SIG-M5 (cell line): ENCODE results near the gene EEF1A1.
"Not testable (repeated sequence)": the region's sequence is repeated elsewhere in the genome, so short reads cannot be mapped to it uniquely, and the experiment has no call there.

Experiments
- DNase-seq: peaks from one replicate; lab custom pipeline; 2025; lab: John Stamatoyannopoulos, UW

Gene EEF1A1

GRCh38 chr6:73520688-73521350 lies at the start of gene EEF1A1:
TSS of gene EEF1A1 (minus strand) at chr6:73521032. CDS start at chr6:73520026, 1,006 bp downstream.
- peak; percentile 94 for DNase-seq

DNA sequence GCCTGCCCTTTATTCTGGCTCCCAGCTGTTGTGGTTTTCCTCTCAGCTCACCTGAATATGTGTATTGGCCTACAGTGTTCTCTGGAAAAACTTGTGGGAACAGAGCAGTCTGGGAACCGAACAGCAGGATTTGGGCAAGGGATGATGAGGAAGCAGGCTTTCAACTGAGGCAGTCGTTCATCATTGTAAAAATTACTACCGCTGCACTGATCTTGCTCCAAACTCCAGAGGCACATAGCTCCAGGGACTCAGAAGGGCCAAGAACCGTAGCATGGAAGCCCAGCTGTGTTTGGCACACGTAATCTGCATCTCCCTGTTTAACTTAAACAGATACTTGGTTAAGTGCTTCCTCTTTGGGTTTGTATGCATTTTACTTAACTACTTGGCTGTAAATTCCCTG lies 48.3 kb upstream of the EEF1A1 start:
- no peak for DNase-seq

GRCh38 chr6:73566954-73567591 lies 46.2 kb upstream of the EEF1A1 start:
- DNase-seq, result no peak

- not testable (repeated sequence) for DNase-seq
These were observed 45.6 kb upstream of the EEF1A1 start for GRCh38 chr6:73566486-73566871.

- DNase-seq, result no peak
These were observed 45.1 kb upstream of the EEF1A1 start for GRCh38 chr6:73565767-73566485.

DNA sequence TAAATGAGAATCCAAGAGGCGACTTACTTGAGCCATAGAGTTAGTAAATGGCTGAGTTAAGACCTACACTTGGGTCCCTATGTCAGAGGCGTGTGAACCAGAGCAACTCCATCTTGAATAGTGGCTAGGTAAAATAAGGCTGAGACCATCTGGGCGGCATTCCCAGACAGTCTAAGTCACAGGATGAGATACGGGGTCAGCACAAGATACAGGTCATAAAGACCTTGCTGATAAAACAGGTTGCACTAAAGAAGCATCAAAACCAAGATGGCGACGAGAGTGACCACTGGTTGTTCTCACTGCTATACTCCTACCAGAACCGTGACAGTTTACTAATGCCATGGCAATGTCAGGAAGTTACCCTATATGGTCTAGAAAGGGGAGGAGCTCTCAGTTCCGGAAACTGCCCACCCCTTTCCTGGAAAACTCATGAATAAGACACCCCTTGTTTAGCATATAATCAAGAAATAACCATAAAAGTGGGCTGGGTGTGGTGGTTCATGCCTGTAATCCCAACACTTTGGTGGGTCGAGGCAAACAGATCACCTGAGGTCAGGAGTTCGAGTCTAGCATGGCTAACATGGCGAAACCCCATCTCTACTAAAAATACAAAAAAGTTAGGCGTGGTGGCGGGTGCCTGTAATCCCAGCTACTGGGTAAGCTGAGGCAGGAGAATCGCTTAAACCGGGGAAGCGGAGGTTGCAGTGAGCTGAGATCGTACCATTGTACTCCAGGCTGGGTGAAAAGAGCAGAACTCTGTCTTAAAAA lies 43.9 kb upstream of the EEF1A1 start:
- no peak for DNase-seq

DNA sequence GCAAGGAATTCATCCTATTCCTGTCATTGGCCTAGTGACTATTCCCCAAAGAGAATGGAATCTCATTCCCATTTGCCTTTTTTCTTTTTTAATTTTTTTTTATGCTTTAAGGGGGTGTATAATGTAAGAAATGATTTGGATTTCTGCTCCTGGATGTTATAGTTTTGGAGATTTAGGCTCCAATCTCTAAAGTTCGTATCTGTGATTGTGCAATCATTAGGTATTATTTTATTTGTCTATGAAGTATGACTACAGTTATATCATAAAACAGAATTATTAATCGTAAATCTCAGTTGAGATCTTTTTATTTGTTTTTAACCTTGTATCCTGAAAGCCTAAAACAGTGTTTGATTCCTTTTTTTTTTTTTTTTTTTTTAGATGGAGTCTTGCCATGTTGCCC lies 41.7 kb upstream of the EEF1A1 start:
- no peak for DNase-seq

DNA sequence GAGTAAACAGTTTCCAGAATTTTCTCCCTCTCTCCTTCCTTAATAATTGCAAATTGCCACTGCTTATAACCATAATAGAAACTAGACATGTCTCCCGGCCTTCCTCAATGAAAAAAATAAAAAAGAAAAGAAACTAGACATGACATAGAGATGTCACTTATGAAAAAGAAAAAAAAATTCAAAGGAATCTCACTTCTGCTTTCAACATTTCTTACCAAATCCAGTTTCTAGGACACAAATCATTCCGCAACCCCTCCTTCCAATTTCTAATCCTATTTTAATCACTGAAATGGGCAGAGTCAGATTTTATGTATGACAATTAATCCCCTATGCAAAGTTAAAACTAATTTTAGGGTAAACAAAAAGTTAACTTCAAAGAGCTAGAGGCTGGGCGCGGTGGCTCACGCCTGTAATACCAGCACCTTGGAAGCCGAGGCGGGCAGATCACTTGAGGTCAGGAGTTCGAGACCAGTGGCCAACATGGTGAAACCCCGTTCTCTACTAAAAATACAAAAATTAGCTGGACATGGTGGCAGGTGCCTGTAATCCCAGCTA lies 40.1 kb upstream of the EEF1A1 start:
- DNase-seq, result no peak

DNA sequence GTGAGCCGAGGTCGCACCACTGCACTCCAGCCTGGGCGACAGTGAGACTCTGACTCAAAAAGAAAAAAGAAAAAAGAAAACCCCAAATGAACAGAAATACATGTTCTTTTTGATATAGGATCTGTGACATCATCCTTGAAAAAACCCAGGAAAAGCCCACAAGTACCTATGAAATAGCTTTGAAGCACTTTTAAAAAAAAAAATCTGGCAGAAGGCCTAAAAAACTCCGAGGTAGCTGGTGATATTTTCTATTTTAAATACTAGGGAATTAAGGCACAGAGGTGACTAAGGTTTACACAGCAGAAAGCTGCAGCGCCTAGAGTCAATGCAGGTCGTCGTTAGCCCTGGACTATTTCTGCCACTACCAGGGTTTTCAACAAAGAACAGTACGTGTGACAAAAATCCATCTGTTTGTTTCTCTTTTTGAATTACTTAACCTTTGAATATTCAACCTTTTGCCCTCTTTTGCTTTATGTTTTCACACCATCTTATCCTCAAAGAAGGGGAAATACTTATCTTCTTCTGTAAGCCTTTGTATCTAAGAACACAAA lies 39.4 kb upstream of the EEF1A1 start:
- DNase-seq, result no peak

DNA sequence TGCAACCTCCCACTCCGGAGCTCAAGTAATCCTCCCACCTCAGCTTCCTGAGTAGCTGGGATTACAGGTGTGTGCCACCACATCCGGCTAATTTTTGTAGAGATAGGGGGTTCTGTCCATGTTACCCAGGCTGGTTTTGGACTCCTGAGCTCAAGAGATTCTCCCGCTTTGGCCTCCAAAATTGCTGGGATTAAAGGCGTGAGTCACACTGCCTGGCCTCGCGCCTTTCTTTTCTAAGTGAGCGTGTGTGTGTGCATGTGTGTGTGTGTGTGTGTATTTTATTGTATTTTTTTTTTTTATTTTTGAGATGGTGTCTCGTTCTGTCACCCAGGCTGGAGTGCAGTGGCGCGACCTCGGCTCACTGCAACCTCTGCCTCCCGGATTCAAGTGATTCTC lies 38.6 kb upstream of the EEF1A1 start:
- DNase-seq, result not testable (repeated sequence)

DNA sequence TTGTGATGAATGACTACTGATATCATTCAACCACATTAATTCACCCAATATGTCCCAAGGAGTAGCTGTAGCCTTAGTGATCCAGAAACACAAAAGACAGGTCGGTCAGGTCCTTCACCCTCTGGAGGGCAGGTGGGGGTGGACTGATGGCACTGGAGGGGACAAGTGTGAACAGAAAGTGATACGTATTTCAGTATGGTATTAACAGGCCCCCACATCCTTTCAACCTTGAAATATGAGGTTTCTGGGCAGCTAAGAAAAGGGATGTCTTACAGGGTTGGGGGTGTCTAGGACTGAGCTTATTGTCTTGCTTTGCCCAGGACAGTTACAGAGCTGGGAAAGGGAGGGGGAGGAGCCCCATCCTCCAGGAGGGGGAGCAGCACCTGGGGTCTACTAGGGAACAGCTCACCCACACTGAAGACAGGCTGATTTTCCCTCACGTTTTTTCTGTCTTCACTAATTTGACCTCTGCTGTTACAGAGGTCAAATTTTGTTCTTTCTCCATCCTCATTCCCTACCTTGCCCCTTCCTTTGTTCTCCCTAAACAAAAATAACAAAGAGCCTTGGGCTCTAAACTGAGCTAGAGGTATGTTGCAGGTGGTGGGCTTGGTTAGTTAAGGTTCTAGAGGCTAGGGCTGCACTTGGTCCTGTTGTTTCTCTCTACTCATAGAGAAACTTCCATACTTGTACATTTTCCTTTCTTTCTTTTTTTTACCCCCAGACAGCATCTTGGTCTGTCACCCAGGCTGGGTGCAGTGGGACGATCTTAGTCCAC lies 38.0 kb upstream of the EEF1A1 start:
- no peak for DNase-seq

DNA sequence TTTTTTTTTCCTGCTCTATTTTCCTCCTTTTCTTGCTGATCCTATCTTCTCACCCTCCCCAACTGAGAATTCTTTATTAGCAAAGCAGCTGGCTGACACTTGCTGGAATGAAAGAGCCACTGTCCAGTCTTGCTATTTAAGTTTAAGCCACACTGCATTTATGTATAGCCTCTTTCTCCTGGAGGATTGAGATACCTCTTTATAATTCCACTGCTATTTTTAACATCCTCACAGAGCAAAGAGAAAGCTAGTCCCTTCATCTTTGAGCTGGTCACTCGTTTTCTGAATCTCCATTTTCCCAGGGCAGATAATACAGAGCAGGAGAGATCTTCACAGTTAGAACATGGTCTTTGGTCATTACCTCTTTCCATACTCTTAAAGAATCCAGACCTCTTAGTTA lies 36.0 kb upstream of the EEF1A1 start:
- DNase-seq, result no peak

DNA sequence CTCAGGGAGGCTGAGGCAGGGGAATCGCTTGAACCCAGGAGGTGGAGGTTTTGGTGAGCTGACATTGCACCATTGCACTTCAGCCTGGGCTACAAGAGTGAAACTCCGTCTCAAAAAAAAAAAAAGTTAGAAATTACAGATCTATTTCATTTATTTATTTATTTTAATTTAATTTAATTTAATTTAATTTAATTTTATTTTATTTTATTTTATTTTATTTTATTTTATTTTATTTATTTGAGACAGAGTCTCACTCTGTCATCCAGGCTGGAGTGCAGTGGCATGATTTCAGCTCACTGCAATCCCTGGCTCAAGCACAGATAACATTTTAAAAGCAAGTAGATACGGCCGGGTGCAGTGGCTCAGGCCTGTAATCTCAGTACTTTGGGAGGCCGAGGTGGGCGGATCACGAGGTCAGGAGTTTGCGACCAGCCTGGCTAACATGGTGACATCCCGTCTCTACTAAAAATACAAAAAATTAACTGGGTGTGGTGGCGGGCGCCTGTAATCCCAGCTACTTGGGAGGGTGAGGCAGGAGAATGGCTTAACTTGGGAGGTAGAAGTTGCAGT lies 34.6 kb upstream of the EEF1A1 start:
- DNase-seq, result not testable (repeated sequence)

DNA sequence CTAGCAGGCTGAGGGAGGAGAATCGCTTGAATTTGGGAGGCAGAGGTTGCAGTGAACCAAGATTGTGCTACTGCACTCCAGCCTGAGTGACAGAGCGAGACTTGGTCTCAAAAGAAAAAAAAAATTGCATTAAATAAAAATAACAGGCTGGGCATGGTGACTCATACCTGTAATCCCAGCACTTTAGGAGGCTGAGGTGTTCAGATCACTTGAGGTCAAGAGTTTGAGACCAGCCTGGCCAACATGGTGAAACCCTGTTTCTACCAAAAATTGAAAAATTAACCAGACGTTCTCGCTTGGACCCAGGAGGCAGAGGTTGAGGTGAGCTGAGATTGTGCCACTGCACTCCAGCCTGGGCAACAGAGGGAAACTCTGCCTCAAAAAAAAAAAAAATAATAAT lies 30.3 kb upstream of the EEF1A1 start:
- DNase-seq, result not testable (repeated sequence)

GRCh38 chr6:73548458-73549446 lies 27.9 kb upstream of the EEF1A1 start:
- no peak for DNase-seq

GRCh38 chr6:73547036-73547435 lies 26.2 kb upstream of the EEF1A1 start:
- DNase-seq, result no peak

- no peak for DNase-seq
These were observed 22.1 kb upstream of the EEF1A1 start for GRCh38 chr6:73542891-73543290.

DNA sequence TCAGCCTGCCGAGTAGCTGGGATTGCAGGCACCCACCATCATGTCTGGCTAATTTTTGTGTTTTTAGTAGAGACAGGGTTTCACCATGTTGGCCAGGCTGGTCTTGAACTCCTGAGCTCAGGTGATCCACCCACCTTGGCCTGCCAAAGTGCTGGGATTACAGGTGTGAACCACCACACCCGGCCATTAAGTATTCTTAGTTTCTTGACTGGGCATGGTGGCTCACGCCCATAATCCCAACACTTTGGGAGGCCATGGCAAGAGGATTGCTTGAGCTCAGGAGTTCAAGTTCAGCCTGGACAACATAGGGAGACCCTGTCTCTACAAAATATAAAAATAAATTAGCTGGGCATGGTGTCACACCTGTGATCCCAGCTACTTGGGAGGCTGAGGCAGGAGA lies 21.6 kb upstream of the EEF1A1 start:
- not testable (repeated sequence) for DNase-seq

- no peak for DNase-seq
These were observed 17.4 kb upstream of the EEF1A1 start for GRCh38 chr6:73538116-73538779.
